BLaER1 (cell line): ENCODE results near the gene NAGLU.

Experiments
- H3K27ac ChIP-seq: shearing (Covaris generic); formaldehyde crosslinking; 2 replicates; pipeline ENCODE4 v1.8.1; 2022
- H3K27me3 ChIP-seq: shearing (Covaris generic); formaldehyde crosslinking; 2 replicates; pipeline ENCODE4 v1.8.1; 2022
- H3K36me3 ChIP-seq: shearing (Covaris generic); formaldehyde crosslinking; 2 replicates; pipeline ENCODE4 v1.8.1; 2022
- H3K4me1 ChIP-seq: shearing (Covaris generic); formaldehyde crosslinking; 2 replicates; pipeline ENCODE4 v1.8.1; 2022
- H3K4me2 ChIP-seq: shearing (Covaris generic); formaldehyde crosslinking; 2 replicates; pipeline ENCODE4 v1.8.1; 2022
- H3K4me3 ChIP-seq: shearing (Covaris generic); formaldehyde crosslinking; 2 replicates; pipeline ENCODE4 v1.8.1; 2022
- H3K9ac ChIP-seq: shearing (Covaris generic); formaldehyde crosslinking; 2 replicates; pipeline ENCODE4 v1.8.1; 2022
- H3K9me3 ChIP-seq: shearing (Covaris generic); formaldehyde crosslinking; 2 replicates; pipeline ENCODE4 v1.8.1; 2022
- H4K20me1 ChIP-seq: shearing (Covaris generic); formaldehyde crosslinking; 2 replicates; pipeline ENCODE4 v1.8.1; 2022
- Cebpa-rat ChIP-seq: shearing (Covaris generic); IDR thresholded peaks from 2 replicates; pipeline ENCODE4 v1.8.1; 2022

NAGLU gene

GRCh38 chr17:42571435-42572225, 35.6 kb downstream of the NAGLU start:
- no peak overlapping the region for H3K9ac ChIP-seq
- no peak overlapping the region for H3K4me3 ChIP-seq
- H3K9me3 ChIP-seq, result no peaks in the 10 kb centered on the region
- no peak for TF ChIP-seq Cebpa-rat
- no peak overlapping the region for H3K4me2 ChIP-seq
- H3K4me1 ChIP-seq, result peaks cover 33% of the 10 kb centered on the region
- H3K27me3 ChIP-seq, result no peaks in the 10 kb centered on the region
- peaks cover 23% of the 10 kb centered on the region for H4K20me1 ChIP-seq
- no peak overlapping the region for H3K27ac ChIP-seq
- peaks cover 81% of the 10 kb centered on the region for H3K36me3 ChIP-seq

- H3K9me3 ChIP-seq, result no peaks in the 10 kb centered on the region
- H3K4me2 ChIP-seq, result no peak overlapping the region
- H3K36me3 ChIP-seq, result peaks cover 81% of the 10 kb centered on the region
- H3K9ac ChIP-seq, result peak overlapping the region; percentile 36; the same call in 1 of the 2 replicates
- peaks cover 23% of the 10 kb centered on the region for H4K20me1 ChIP-seq
- no peaks in the 10 kb centered on the region for H3K27me3 ChIP-seq
- no peak overlapping the region for H3K4me3 ChIP-seq
- H3K4me1 ChIP-seq, result peaks cover 32% of the 10 kb centered on the region
- no peak for TF ChIP-seq Cebpa-rat
- H3K27ac ChIP-seq, result no peak overlapping the region
Measured at GRCh38 chr17:42573095-42573494, 37.1 kb downstream of the NAGLU start.

GRCh38 chr17:42574463-42574862, 38.4 kb downstream of the NAGLU start:
- no peak for TF ChIP-seq Cebpa-rat
- Histone ChIP-seq H3K4me2 (no peak overlapping the region), H3K27ac (no peak overlapping the region), H3K4me3 (no peak overlapping the region), H3K9ac (no peak overlapping the region), H3K9me3 (no peaks in the 10 kb centered on the region), H4K20me1 (peaks cover 14% of the 10 kb centered on the region), H3K4me1 (peaks cover 35% of the 10 kb centered on the region), H3K27me3 (no peaks in the 10 kb centered on the region), H3K36me3 (peaks cover 72% of the 10 kb centered on the region)

GRCh38 chr17:42577140-42577531, 41.1 kb downstream of the NAGLU start:
- H3K4me3 ChIP-seq, result peak overlapping the region; percentile 82
- peaks cover 72% of the 10 kb centered on the region for H3K36me3 ChIP-seq
- H3K9me3 ChIP-seq, result no peaks in the 10 kb centered on the region
- no peaks in the 10 kb centered on the region for H3K27me3 ChIP-seq
- H3K27ac ChIP-seq, result peak overlapping the region; percentile 78
- H4K20me1 ChIP-seq, result peaks cover 1% of the 10 kb centered on the region; the same call in 1 of the 2 replicates
- H3K9ac ChIP-seq, result peak overlapping the region; percentile 81
- peaks cover 36% of the 10 kb centered on the region for H3K4me1 ChIP-seq
- peak overlapping the region; percentile 97 for H3K4me2 ChIP-seq
- TF ChIP-seq Cebpa-rat, result no peak

GRCh38 chr17:42577532-42578281, 41.7 kb downstream of the NAGLU start, which contains the start of gene PSMC3IP:
Gene PSMC3IP (minus strand): TSS chr17:42577729. CDS start chr17:42577686, 43 bp downstream.
- H3K4me1 ChIP-seq, result peaks cover 36% of the 10 kb centered on the region
- peaks cover 72% of the 10 kb centered on the region for H3K36me3 ChIP-seq
- H3K9ac ChIP-seq, result peak within 1 kb of the TSS; percentile 81
- TF ChIP-seq Cebpa-rat, result no peak
- H3K4me3 ChIP-seq, result peak within 1 kb of the TSS; percentile 82
- peak within 1 kb of the TSS; percentile 78 for H3K27ac ChIP-seq
- H3K27me3 ChIP-seq, result no peaks in the 10 kb centered on the region
- peak within 1 kb of the TSS; percentile 97 for H3K4me2 ChIP-seq
- no peaks in the 10 kb centered on the region for H4K20me1 ChIP-seq
- no peaks in the 10 kb centered on the region for H3K9me3 ChIP-seq

GRCh38 chr17:42578282-42578869, 42.3 kb downstream of the NAGLU start:
- no peak for TF ChIP-seq Cebpa-rat
- Histone ChIP-seq H3K9ac (peak overlapping the region; percentile 81), H3K36me3 (peaks cover 72% of the 10 kb centered on the region), H4K20me1 (no peaks in the 10 kb centered on the region), H3K27ac (peak overlapping the region; percentile 78), H3K4me2 (peak overlapping the region; percentile 97), H3K4me3 (peak overlapping the region; percentile 82), H3K27me3 (no peaks in the 10 kb centered on the region), H3K4me1 (peaks cover 36% of the 10 kb centered on the region), H3K9me3 (no peaks in the 10 kb centered on the region)

GRCh38 chr17:42579794-42580551, 43.9 kb downstream of the NAGLU start:
- Histone ChIP-seq H3K9ac (no peak overlapping the region), H3K9me3 (no peaks in the 10 kb centered on the region), H3K27me3 (no peaks in the 10 kb centered on the region), H3K27ac (no peak overlapping the region), H3K4me1 (peaks cover 35% of the 10 kb centered on the region), H3K36me3 (peaks cover 72% of the 10 kb centered on the region), H3K4me2 (no peak overlapping the region), H4K20me1 (no peaks in the 10 kb centered on the region), H3K4me3 (no peak overlapping the region)
- TF ChIP-seq Cebpa-rat, result no peak

- Histone ChIP-seq H3K27me3 (no peaks in the 10 kb centered on the region), H3K4me1 (peaks cover 16% of the 10 kb centered on the region), H3K9me3 (no peaks in the 10 kb centered on the region), H3K9ac (no peak overlapping the region), H3K36me3 (peaks cover 77% of the 10 kb centered on the region), H4K20me1 (peaks cover 15% of the 10 kb centered on the region; the same call in 1 of the 2 replicates), H3K4me2 (no peak overlapping the region), H3K27ac (no peak overlapping the region), H3K4me3 (no peak overlapping the region)
- no peak for TF ChIP-seq Cebpa-rat
Measured at GRCh38 chr17:42581744-42582270, 45.8 kb downstream of the NAGLU start.

GRCh38 chr17:42584880-42585279, 48.8 kb downstream of the NAGLU start:
- TF ChIP-seq Cebpa-rat, result no peak
- H3K4me3 ChIP-seq, result no peak overlapping the region
- no peak overlapping the region for H3K27ac ChIP-seq
- no peaks in the 10 kb centered on the region for H3K9me3 ChIP-seq
- no peaks in the 10 kb centered on the region for H3K27me3 ChIP-seq
- H4K20me1 ChIP-seq, result peaks cover 18% of the 10 kb centered on the region; the same call in 1 of the 2 replicates
- H3K4me2 ChIP-seq, result no peak overlapping the region
- H3K4me1 ChIP-seq, result no peaks in the 10 kb centered on the region
- peaks cover 100% of the 10 kb centered on the region for H3K36me3 ChIP-seq
- H3K9ac ChIP-seq, result no peak overlapping the region
